ENCODE data around the gene P4HA3.

Gene P4HA3

GRCh38 chr11:74269161-74269811, 42.2 kb downstream of the P4HA3 start:
- H3K27ac ChIP-seq = no peak overlapping the region
- DNase-seq = no peak

DNA sequence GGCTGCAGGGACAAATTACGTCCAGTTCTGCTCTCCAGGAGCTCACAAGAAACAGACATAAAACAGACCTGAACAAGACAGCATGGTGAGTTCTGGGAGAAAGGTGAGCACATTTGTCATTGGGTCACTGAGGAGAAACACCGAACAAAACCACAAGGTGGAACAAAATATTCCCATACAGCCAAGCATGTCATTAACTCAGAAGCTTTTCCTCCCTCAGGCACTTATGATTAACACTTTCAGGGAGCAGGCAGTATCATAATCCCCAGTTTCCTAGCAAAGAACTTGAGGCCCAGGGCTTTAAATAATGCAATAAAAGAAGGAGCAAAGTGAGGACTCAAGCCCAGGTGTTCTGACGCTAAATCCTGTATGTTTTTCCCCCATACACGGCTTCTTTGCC, 43.0 kb downstream of the P4HA3 start:
- Histone ChIP-seq H3K27ac (no peak overlapping the region), H3K36me3 (no peaks in the 10 kb centered on the region), H3K9me3 (ENCODE audit: severe bottlenecking) (no peaks in the 10 kb centered on the region), H3K27me3 (ENCODE audit: insufficient read depth, low read depth, severe bottlenecking) (no peaks in the 10 kb centered on the region), H3K4me3 (ENCODE audit: low read depth, low read length) (no peak overlapping the region)
- no peak for DNase-seq
- TF ChIP-seq, protein P1, sequence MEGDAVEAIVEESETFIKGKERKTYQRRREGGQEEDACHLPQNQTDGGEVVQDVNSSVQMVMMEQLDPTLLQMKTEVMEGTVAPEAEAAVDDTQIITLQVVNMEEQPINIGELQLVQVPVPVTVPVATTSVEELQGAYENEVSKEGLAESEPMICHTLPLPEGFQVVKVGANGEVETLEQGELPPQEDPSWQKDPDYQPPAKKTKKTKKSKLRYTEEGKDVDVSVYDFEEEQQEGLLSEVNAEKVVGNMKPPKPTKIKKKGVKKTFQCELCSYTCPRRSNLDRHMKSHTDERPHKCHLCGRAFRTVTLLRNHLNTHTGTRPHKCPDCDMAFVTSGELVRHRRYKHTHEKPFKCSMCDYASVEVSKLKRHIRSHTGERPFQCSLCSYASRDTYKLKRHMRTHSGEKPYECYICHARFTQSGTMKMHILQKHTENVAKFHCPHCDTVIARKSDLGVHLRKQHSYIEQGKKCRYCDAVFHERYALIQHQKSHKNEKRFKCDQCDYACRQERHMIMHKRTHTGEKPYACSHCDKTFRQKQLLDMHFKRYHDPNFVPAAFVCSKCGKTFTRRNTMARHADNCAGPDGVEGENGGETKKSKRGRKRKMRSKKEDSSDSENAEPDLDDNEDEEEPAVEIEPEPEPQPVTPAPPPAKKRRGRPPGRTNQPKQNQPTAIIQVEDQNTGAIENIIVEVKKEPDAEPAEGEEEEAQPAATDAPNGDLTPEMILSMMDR (IDR thresholded peaks at IDR 0.05; ENCODE audit: low read depth, low read length) = no peak

More at GRCh38 chr11:74269161-74269811, 42.2 kb downstream of the P4HA3 start:
- TF ChIP-seq, protein P1 (IDR thresholded peaks at IDR 0.05; ENCODE audit: low read depth, low read length) = no peak
- Histone ChIP-seq H3K36me3 (no peaks in the 10 kb centered on the region), H3K9me3 (ENCODE audit: severe bottlenecking) (no peaks in the 10 kb centered on the region), H3K4me3 (ENCODE audit: low read depth, low read length) (no peak overlapping the region), H3K27me3 (ENCODE audit: insufficient read depth, low read depth, severe bottlenecking) (no peaks in the 10 kb centered on the region)

DNA sequence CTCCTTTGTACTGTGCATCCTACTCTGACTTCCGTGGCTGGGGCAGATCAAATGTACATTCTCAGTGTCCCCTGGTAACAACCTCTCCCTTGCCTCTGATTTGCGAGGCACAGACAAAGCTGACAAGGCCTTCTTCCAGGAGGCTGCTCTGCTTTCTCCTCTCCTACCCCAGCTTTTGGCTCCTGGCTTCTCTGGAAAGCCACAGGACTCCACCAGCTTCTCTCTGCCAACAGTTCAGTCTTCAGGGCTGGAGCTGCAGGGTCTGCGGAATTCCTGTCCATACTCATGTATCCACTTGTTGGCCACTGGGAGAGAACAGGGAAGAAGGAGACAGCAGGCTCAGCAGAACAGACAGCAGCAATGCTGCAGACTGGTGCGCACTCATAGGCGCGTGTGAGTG, 44.4 kb downstream of the P4HA3 start:
- DNase-seq = no peak
- Histone ChIP-seq H3K4me3 (ENCODE audit: low read depth, low read length) (no peak overlapping the region), H3K36me3 (no peaks in the 10 kb centered on the region), H3K9me3 (ENCODE audit: severe bottlenecking) (no peaks in the 10 kb centered on the region), H3K27ac (no peak overlapping the region), H3K27me3 (ENCODE audit: insufficient read depth, low read depth, severe bottlenecking) (no peaks in the 10 kb centered on the region)
- TF ChIP-seq, protein P1 (IDR thresholded peaks at IDR 0.05; ENCODE audit: low read depth, low read length) = no peak

DNA sequence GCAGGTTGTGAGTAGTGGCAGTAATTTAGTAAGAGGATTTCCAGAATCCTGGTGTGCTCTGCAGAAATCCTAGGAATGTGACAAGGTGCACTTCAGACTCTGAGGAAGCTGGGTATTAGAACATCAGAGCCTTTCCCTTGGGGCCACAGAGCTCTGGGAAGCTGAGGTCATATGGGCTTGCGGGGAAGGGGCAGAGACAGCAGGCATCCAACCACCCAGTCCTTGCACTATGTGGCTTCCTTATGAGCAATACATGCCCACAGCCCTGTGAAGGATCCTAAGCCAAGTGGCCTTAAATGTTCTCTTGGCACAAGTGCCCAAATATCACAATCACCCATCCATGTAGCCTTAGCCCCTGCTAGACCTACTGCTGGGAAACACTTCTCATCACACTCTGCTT, 46.2 kb downstream of the P4HA3 start:
- Histone ChIP-seq H3K36me3 (no peaks in the 10 kb centered on the region), H3K27me3 (ENCODE audit: insufficient read depth, low read depth, severe bottlenecking) (no peaks in the 10 kb centered on the region), H3K9me3 (ENCODE audit: severe bottlenecking) (no peaks in the 10 kb centered on the region), H3K4me3 (ENCODE audit: low read depth, low read length) (no peak overlapping the region), H3K27ac (no peak overlapping the region)
- DNase-seq = no peak
- TF ChIP-seq, protein P1 (IDR thresholded peaks at IDR 0.05; ENCODE audit: low read depth, low read length) = no peak

DNA sequence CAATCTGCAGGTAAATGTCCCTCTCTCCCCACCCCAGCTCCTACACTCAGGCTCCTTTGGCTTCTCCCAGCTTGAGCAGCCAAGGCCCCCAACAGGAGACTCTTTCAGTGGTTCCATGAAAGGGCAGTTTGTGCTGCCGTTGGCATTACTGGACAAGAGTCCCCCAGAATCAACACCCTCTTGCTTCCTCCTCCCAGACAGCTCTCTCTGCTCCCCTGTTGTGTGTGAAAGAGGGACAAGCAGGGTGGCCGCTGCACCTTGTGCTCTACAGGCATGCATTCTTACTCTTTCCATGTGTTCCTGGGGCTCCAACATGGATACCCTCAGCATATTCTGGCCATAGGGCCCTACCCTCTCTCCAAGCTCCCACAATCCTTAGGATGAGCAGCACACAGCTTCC, 48.7 kb downstream of the P4HA3 start:
- no peak for DNase-seq
- no peaks in the 10 kb centered on the region for H3K36me3 ChIP-seq
- H3K9me3 ChIP-seq (ENCODE audit: severe bottlenecking) = no peaks in the 10 kb centered on the region
- no peak overlapping the region for H3K27ac ChIP-seq
- H3K4me3 ChIP-seq (ENCODE audit: low read depth, low read length) = no peak overlapping the region
- H3K27me3 ChIP-seq (ENCODE audit: insufficient read depth, low read depth, severe bottlenecking) = no peaks in the 10 kb centered on the region
- TF ChIP-seq, protein P1 (IDR thresholded peaks at IDR 0.05; ENCODE audit: low read depth, low read length) = no peak
